Glutamatergic neuron (in vitro differentiated cells): Measurements from ENCODE around the gene KIF26B. TPM values are rescaled to one million over a fixed set of nuclear protein-coding genes. Genes with fewer than 3 reads are reported as not detected.

Source experiments
- DNase-seq: peaks from one replicate; pipeline ENCODE4 v3.0.0; 2022
- H3K27ac Mint-ChIP-seq: one replicate; pipeline ENCODE4 v1.8.0; 2020; ENCODE audit warnings: mild to moderate bottlenecking, mixed read lengths, inconsistent platforms; ENCODE audit not compliant: unreplicated experiment
- H3K27me3 Mint-ChIP-seq: one replicate; pipeline ENCODE4 v1.8.0; 2020; ENCODE audit warnings: mild to moderate bottlenecking, moderate library complexity, mixed read lengths, inconsistent platforms; ENCODE audit not compliant: unreplicated experiment
- H3K36me3 Mint-ChIP-seq: one replicate; pipeline ENCODE4 v1.8.0; 2020; ENCODE audit warnings: mild to moderate bottlenecking, mixed read lengths, inconsistent platforms; ENCODE audit not compliant: unreplicated experiment
- H3K4me1 Mint-ChIP-seq: one replicate; pipeline ENCODE4 v1.8.0; 2020; ENCODE audit warnings: mild to moderate bottlenecking, low read depth, mixed read lengths, inconsistent platforms; ENCODE audit not compliant: unreplicated experiment
- H3K4me3 Mint-ChIP-seq: one replicate; pipeline ENCODE4 v1.8.0; 2020; ENCODE audit warnings: mild to moderate bottlenecking, mixed read lengths, inconsistent platforms; ENCODE audit not compliant: unreplicated experiment
- H3K9me3 Mint-ChIP-seq: one replicate; pipeline ENCODE4 v1.8.0; 2020; ENCODE audit warnings: mild to moderate bottlenecking, moderate library complexity, mixed read lengths, inconsistent platforms; ENCODE audit not compliant: unreplicated experiment
- CTCF ChIP-seq: fragments of 200-600 bp; sonication (generic); IDR thresholded peaks from one replicate; pipeline ENCODE4 v1.5.0; 2021; ENCODE audit not compliant: partially characterized antibody, unreplicated experiment
- total RNA-seq: library from RNA; stranded (reverse); fragmentation: NEBNext Ultra II Directional; extraction: Animal tissue kit (Norgen Biotek cat#: 25700); gene quantifications from one replicate; pipeline ENCODE4 v1.2.1, GENCODE V29; 2021; ENCODE audit not compliant: unreplicated experiment

KIF26B gene
- total RNA-seq, 1 donor from 2014 or later: 2.4 TPM

GRCh38 chr1:245108909-245109308 lies 45.9 kb upstream of the KIF26B start:
- Mint-ChIP-seq H3K27ac (no peak overlapping the region), H3K9me3 (peaks cover 8% of the 10 kb centered on the region), H3K4me3 (no peak overlapping the region), H3K36me3 (peaks cover 7% of the 10 kb centered on the region), H3K27me3 (peaks cover 4% of the 10 kb centered on the region), H3K4me1 (peaks cover 2% of the 10 kb centered on the region)
- no peak for TF ChIP-seq CTCF
- DNase-seq: no peak

GRCh38 chr1:245110406-245110805 lies 44.4 kb upstream of the KIF26B start:
- peaks cover 2% of the 10 kb centered on the region for H3K4me1 Mint-ChIP-seq
- no peaks in the 10 kb centered on the region for H3K36me3 Mint-ChIP-seq
- no peak for TF ChIP-seq CTCF
- H3K27ac Mint-ChIP-seq: no peak overlapping the region
- H3K4me3 Mint-ChIP-seq: no peak overlapping the region
- no peak for DNase-seq
- H3K27me3 Mint-ChIP-seq: peaks cover 4% of the 10 kb centered on the region
- peaks cover 2% of the 10 kb centered on the region for H3K9me3 Mint-ChIP-seq

GRCh38 chr1:245111073-245111472 lies 43.7 kb upstream of the KIF26B start:
- no peak for DNase-seq
- Mint-ChIP-seq H3K9me3 (peaks cover 2% of the 10 kb centered on the region), H3K36me3 (no peaks in the 10 kb centered on the region), H3K27ac (no peak overlapping the region), H3K4me3 (no peak overlapping the region), H3K27me3 (peaks cover 6% of the 10 kb centered on the region), H3K4me1 (peaks cover 2% of the 10 kb centered on the region)
- TF ChIP-seq CTCF: no peak

GRCh38 chr1:245113649-245114048 lies 41.1 kb upstream of the KIF26B start:
- no peak for DNase-seq
- H3K4me3 Mint-ChIP-seq: no peak overlapping the region
- no peak for TF ChIP-seq CTCF
- H3K4me1 Mint-ChIP-seq: peaks cover 2% of the 10 kb centered on the region
- no peak overlapping the region for H3K27ac Mint-ChIP-seq
- H3K36me3 Mint-ChIP-seq: no peaks in the 10 kb centered on the region
- peaks cover 4% of the 10 kb centered on the region for H3K27me3 Mint-ChIP-seq
- H3K9me3 Mint-ChIP-seq: peaks cover 2% of the 10 kb centered on the region

GRCh38 chr1:245116131-245116530 lies 38.7 kb upstream of the KIF26B start:
- no peak for DNase-seq
- H3K9me3 Mint-ChIP-seq: peaks cover 2% of the 10 kb centered on the region
- no peak overlapping the region for H3K27ac Mint-ChIP-seq
- no peaks in the 10 kb centered on the region for H3K36me3 Mint-ChIP-seq
- no peak for TF ChIP-seq CTCF
- no peaks in the 10 kb centered on the region for H3K4me1 Mint-ChIP-seq
- H3K4me3 Mint-ChIP-seq: no peak overlapping the region
- H3K27me3 Mint-ChIP-seq: peaks cover 2% of the 10 kb centered on the region
